ENCODE data around the gene CACNA2D2. TPM values are rescaled to one million over a fixed set of nuclear protein-coding genes. Genes with fewer than 3 reads are reported as not detected.

CACNA2D2 gene
- total and polyA plus RNA-seq, 2 of the 4 experiments (the other 2 are of a cell fraction) = 0.15 TPM; not detected in 1

DNA sequence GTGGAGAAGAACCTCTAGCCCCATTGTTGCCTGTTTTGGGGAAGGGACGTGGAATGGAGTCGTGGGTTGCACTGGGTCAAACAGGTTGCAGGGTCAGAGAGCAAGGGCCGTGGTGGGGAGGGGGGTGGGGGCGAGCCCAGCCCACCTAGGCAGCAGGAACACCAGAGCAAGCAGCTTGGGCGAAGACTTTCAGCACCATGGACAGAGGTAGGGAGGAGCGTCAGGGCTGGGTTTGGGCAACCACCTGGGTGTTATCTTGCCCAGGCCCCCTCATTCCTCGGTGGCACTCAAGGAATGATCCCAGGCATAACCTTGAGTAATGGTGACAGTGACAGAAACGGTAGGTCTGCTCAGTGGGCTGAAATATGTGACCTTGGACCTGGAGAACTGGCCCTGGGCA lies 98.2 kb downstream of the CACNA2D2 start:
- Histone ChIP-seq H2AK9ac (replicated peaks; ENCODE audit: low read depth, low read length, poor library complexity) (no peak overlapping the region), H3K27me3 (ENCODE audit: control insufficient read depth, insufficient read depth, low read length) (peaks cover 25% of the 10 kb centered on the region), H3K27ac (ENCODE audit: insufficient read depth, low read length) (no peak overlapping the region), H3K4me1 (ENCODE audit: control insufficient read depth, insufficient read depth, low read length) (no peaks in the 10 kb centered on the region), H3K18ac (ENCODE audit: low read depth, low read length) (no peak overlapping the region), H4K20me1 (ENCODE audit: insufficient read depth, low read length) (no peaks in the 10 kb centered on the region), H3K36me3 (ENCODE audit: control insufficient read depth, insufficient read depth, low read length) (no peaks in the 10 kb centered on the region), H3K4me3 (ENCODE audit: insufficient read depth, low read depth, low read length) (no peak overlapping the region), H3K4ac (ENCODE audit: low read depth, low read length) (no peak overlapping the region), H2BK20ac (ENCODE audit: low read depth, low read length) (no peak overlapping the region), H3K9me1 (ENCODE audit: insufficient read depth, low read length) (no peaks in the 10 kb centered on the region; the same call in 1 of the 2 replicates), H3K4me2 (ENCODE audit: low read depth, low read length) (no peak overlapping the region), H3K9me3 (ENCODE audit: control insufficient read depth, insufficient read depth, low read length) (no peaks in the 10 kb centered on the region), H3K9ac (ENCODE audit: low read depth, low read length) (no peak overlapping the region), H3K23ac (ENCODE audit: low read depth, low read length) (no peak overlapping the region), H4K8ac (ENCODE audit: low read depth in 2 of 2, low read length in 2 of 2) (no peak overlapping the region), H3K56ac (ENCODE audit: extremely low read depth, insufficient read depth, low read length) (no peak overlapping the region), H2AFZ (replicated peaks; ENCODE audit: low read length, poor library complexity) (no peak overlapping the region), H2AK5ac (ENCODE audit: low read depth, low read length) (no peak overlapping the region), H3K79me1 (ENCODE audit: low read depth in 1 of 2, low read length in 2 of 2) (no peaks in the 10 kb centered on the region), H3K14ac (replicated peaks; ENCODE audit: low read depth, low read length) (no peak overlapping the region), H2BK15ac (ENCODE audit: low read depth, low read length) (no peak overlapping the region), H4K91ac (ENCODE audit: insufficient read depth, low read depth, low read length) (no peak overlapping the region), H2BK120ac (ENCODE audit: low read depth, low read length) (no peak overlapping the region), H4K5ac (ENCODE audit: low read depth, low read length) (no peak overlapping the region), H2BK5ac (ENCODE audit: low read depth, low read length, poor library complexity, severe bottlenecking) (no peak overlapping the region)
- ChIA-PET POLR2A (ENCODE audit: unreplicated experiment) (no interaction called here), CTCF (no interaction called here)
- TF ChIP-seq RFX5 (IDR thresholded peaks at IDR 0.05; ENCODE audit: low read depth, low read length) (no peak), FOS (IDR thresholded peaks at IDR 0.05; ENCODE audit: low read depth, low read length) (no peak), NFE2L2 (IDR thresholded peaks at IDR 0.05; ENCODE audit: low read depth, low read length) (no peak), CEBPB (IDR thresholded peaks at IDR 0.05; ENCODE audit: low read depth, low read length) (no peak), SMC3 (IDR thresholded peaks at IDR 0.05; ENCODE audit: low read depth, low read length) (no peak), MXI1 (IDR thresholded peaks at IDR 0.05; ENCODE audit: borderline replicate concordance, low read depth, low read length) (no peak), BHLHE40 (IDR thresholded peaks at IDR 0.05; ENCODE audit: low read depth, low read length) (no peak)
- TF ChIP-seq, protein P1, sequence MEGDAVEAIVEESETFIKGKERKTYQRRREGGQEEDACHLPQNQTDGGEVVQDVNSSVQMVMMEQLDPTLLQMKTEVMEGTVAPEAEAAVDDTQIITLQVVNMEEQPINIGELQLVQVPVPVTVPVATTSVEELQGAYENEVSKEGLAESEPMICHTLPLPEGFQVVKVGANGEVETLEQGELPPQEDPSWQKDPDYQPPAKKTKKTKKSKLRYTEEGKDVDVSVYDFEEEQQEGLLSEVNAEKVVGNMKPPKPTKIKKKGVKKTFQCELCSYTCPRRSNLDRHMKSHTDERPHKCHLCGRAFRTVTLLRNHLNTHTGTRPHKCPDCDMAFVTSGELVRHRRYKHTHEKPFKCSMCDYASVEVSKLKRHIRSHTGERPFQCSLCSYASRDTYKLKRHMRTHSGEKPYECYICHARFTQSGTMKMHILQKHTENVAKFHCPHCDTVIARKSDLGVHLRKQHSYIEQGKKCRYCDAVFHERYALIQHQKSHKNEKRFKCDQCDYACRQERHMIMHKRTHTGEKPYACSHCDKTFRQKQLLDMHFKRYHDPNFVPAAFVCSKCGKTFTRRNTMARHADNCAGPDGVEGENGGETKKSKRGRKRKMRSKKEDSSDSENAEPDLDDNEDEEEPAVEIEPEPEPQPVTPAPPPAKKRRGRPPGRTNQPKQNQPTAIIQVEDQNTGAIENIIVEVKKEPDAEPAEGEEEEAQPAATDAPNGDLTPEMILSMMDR (conservative IDR thresholded peaks at IDR 0.05; ENCODE audit: low read depth, low read length) = no peak
- intact Hi-C loops (cut with micrococcal nuclease) = no loop called here
- DNase-seq (peak; percentile 10), ATAC-seq (ENCODE audit: low read depth) (no peak; the same call in 1 of the 2 replicates)
- no TSS peak for BruUV-seq (replicated peaks)
- dilution Hi-C loops (cut with HindIII; ENCODE audit: low sequenced_read_pairs, unreplicated experiment) = no loop called here
- 14% methylated on average over 3 of the region's 8 CpGs; no CpG with 5 or more reads in 1 of the 2 experiments for WGBS, 2 experiments (ENCODE audit: extremely low coverage in 2 of 2, insufficient read length in 1 of 2)
- in situ Hi-C loops (cut with MboI; ENCODE audit: low sequenced_read_pairs) = no loop called here
